AG09309 (cell line): ENCODE results near the gene PIGS.
"Not testable (repeated sequence)": the region's sequence is repeated elsewhere in the genome, so short reads cannot be mapped to it uniquely, and the experiment has no call there.

ENCODE experiments used
- DNase-seq: peaks from one replicate; pipeline ENCODE4 v3.0.0-alpha.2; 2010; ENCODE audit warnings: low read depth
- H3K4me3 ChIP-seq: 2 replicates; pipeline ENCODE4 v1.5.1; 2011; ENCODE audit warnings: mild to moderate bottlenecking, low read depth, low read length, moderate library complexity; ENCODE audit not compliant: control insufficient read depth
- CTCF ChIP-seq: IDR thresholded peaks from 2 replicates; pipeline ENCODE4 v1.5.1; 2011; ENCODE audit warnings: mild to moderate bottlenecking, low read depth, low read length, inconsistent platforms; ENCODE audit not compliant: insufficient read depth, control insufficient read depth; ENCODE audit errors: missing control alignments

Gene PIGS

DNA sequence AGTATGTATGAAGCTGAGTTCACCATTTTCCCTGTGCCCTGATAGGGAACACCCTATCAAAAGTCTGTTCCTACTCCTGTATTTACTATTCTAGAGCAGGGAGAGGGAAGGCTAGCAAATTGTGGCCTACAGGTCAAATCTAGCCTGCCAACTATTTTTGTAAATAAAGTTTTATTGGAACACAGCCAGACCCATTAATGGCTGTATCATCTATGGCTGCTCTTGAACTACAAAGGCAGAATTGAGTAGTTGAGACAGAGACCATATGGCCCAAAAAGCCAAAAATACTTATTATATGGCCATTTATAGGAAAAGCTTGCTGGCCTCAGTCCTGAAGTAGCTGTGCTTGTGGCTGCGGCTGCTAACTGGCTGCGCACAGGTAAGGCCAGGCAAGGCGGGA, 9.6 kb upstream of the PIGS start:
- H3K4me3 ChIP-seq: no peak overlapping the region
- DNase-seq: no peak
- no peak for TF ChIP-seq CTCF

GRCh38 chr17:28579526-28579925, 8.2 kb upstream of the PIGS start:
- no peak for TF ChIP-seq CTCF
- no peak for DNase-seq
- no peak overlapping the region for H3K4me3 ChIP-seq

DNA sequence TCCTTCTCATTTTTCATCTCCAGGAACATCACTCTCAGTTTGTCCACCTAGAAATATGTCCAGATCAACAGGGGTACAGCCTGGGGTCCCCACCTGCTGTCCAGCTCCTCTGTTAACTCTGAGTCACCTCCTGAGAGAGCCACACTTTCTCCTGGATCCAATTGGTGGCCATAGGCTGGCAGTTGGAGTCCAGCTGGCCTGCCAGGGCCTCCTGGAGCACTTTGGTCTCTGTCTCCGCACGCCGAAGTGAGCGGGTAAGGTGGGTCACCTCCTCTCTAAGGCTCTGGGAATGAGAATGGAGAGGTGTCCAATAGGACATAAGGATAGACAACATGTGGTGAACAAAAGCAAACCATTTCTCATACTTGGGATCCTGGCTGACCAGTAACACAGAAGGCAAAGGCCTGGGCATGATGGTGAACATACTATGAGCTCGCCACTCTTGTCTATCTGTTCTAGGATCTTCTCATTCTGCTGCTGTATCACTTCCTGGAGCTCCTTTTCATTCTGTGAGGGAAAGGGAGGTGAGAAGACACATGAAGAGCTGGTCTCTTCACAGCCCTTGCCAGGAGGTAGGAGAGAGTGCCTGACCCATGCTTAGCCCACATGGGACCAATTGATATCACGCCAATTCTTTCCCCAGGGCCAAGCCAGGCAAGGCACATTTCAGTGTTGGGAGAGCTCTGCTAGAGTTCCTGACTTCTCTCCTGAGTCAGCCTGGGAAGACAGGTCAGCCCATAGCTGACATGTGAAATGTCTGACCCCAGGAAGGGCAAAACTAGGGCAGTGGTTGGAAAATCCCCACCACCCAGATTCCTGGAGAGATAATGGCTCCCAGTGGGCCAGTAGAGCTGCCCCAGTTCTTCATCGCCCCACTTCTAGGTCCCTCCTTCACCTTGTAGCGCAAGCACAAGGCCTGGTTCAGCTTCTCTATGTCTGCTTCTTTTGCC, 7.2 kb upstream of the PIGS start:
- no peak for DNase-seq
- H3K4me3 ChIP-seq: no peak overlapping the region
- TF ChIP-seq CTCF: no peak

DNA sequence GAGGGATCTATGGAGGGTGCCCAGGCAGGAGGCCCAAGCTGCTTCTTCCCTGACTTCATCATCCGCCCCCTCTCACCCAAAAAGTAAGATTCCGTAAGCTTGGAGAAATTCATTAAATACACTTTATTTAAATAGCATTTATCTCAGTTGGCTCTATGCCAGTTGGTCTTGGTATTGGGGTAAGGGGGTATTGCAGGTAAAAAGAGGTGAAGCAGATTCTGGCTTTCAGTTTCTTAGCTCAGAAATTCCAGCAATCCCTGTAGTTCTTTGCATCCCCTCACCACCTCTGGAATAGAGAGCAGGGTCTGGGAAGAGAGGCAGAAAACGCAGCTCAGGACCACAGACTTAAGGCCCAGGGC, 6.1 kb upstream of the PIGS start:
- no peak overlapping the region for H3K4me3 ChIP-seq
- DNase-seq: no peak
- TF ChIP-seq CTCF: no peak

DNA sequence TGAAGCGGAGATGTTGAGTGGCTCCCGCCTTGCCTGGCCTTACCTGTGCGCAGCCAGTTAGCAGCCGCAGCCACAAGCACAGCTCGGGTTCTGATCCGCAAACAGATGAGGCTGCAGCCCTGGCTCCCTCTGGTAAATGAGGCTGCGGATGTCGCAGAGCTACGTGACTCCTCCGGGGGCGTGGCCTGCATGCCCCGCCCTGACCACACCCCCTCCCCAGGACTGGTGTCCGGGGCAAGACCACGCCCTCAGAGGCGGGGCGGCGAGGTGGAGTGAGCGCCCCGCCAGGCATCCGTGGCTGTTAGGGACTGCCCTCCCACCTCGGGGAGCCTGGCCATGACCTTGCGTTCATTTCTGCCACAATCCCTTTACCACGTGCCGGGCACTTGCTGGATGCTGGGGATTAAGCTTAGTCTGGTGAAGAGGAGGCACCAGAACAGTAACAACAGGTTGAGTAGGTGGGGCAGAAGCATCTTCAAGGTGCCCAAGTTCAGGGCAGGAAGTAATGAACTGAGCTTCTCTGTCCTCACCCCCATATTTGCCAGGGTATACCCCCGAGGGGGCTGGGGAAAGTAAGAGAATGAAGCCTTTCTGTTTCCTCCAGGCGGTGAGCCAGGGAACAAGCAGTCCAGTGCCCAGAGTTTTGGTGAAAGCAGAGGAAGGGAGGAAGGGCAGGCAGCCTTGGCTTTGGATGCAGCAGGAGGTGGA, 5.6 kb upstream of the PIGS start, which contains the start of gene ALDOC:
Gene ALDOC (minus strand): TSS at position 138 of the 708 bp plus-strand sequence. CDS start 1,363 bp downstream, outside the sequence.
- peak within 1 kb of the TSS; percentile 25 for H3K4me3 ChIP-seq
- peak; percentile 63 for DNase-seq
- no peak for TF ChIP-seq CTCF

DNA sequence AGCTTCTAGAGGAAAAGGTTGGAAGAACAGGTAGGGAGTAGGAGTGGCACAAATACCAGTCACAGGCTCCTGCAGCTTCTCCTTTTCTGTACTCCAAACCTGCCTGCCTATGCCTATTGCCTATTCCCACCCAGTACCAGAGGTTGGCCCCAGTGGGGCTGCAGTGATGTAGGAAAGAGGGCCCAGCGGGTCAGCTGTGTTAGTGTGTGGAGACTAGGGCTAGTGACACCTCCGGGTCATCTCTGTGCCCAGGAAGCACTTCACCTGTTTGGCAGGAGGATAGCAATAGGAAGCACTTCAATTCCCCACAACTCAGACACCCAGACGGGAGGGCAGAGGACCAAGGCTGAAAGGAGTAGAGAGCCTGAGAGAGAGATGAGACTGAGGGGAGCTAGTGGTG, 4.7 kb upstream of the PIGS start:
- not testable (repeated sequence) for H3K4me3 ChIP-seq, DNase-seq
